Neutrophil (primary cell): ENCODE data around the gene OSTN.
"Not testable (repeated sequence)": the region's sequence is repeated elsewhere in the genome, so short reads cannot be mapped to it uniquely, and the experiment has no call there.

ENCODE experiments used
- H3K27ac ChIP-seq: fragments of 200-600 bp; sonication (generic); 2 replicates; pipeline ENCODE4 v1.5.1; 2016; ENCODE audit warnings: mild to moderate bottlenecking, moderate library complexity
- H3K27me3 ChIP-seq: fragments of 200-600 bp; sonication (generic); 2 replicates; pipeline ENCODE4 v1.6.0; 2016; ENCODE audit warnings: mild to moderate bottlenecking
- H3K36me3 ChIP-seq: fragments of 200-600 bp; sonication (generic); 2 replicates; pipeline ENCODE4 v1.5.1; 2017
- H3K4me1 ChIP-seq, 2 experiments: fragments of 200-600 bp in 1 of 2; sonication (generic) in 1 of 2; 1 replicate in 1 of 2; 2 replicates in 1 of 2; pipeline versions ENCODE4 v1.5.1 to v1.6.1; 2013 to 2016; ENCODE audit warnings: low read depth in 1 of 2, low read length in 1 of 2, mild to moderate bottlenecking in 1 of 2, moderate library complexity in 1 of 2; ENCODE audit not compliant: control insufficient read depth in 1 of 2, insufficient read depth in 1 of 2
- H3K4me3 ChIP-seq, 2 experiments: fragments of 200-600 bp in 1 of 2; sonication (generic) in 1 of 2; 1 replicate in 1 of 2; 2 replicates in 1 of 2; pipeline ENCODE4 v1.5.1; 2013 to 2016; ENCODE audit warnings: low read depth in 1 of 2, low read length in 1 of 2, mild to moderate bottlenecking in 1 of 2, moderate library complexity in 1 of 2
- H3K9me3 ChIP-seq: fragments of 200-600 bp; sonication (generic); 2 replicates; pipeline ENCODE4 v1.5.1; 2016
- CTCF ChIP-seq: fragments of 200-600 bp; sonication (generic); IDR thresholded peaks from 2 replicates; pipeline ENCODE4 v1.5.1; 2016; ENCODE audit warnings: antibody characterized with exemption

The OSTN gene

GRCh38 chr3:191166368-191166767 lies 32.7 kb upstream of the OSTN start:
- TF ChIP-seq CTCF = no peak
- Histone ChIP-seq H3K36me3 (no peaks in the 10 kb centered on the region), H3K9me3 (no peaks in the 10 kb centered on the region)

DNA sequence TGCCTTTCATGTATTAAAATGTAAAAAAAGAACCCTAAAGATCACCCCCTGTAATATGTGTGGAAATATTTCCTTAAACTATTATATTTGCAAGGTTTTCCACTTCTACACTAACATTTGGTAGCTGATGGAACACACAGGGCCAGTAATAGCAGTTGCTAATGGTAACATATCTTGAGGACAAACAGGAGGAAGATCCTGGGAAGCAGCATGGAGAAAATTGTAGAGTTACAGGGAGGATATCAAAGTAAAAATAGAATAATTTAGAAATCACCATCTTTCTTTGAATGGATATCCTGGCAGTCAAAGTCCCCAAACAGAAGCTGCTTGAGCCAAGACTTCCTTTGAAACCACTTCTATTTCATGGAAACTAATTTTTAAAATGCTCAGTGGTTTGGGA lies 29.5 kb upstream of the OSTN start:
- H3K4me1 ChIP-seq = no peaks in the 10 kb centered on the region
- TF ChIP-seq CTCF = no peak

More at GRCh38 chr3:191166368-191166767, 32.7 kb upstream of the OSTN start:
- no peak overlapping the region for H3K27ac ChIP-seq
- no peaks in the 10 kb centered on the region for H3K27me3 ChIP-seq
- H3K4me3 ChIP-seq = no peak overlapping the region
- H3K4me1 ChIP-seq = no peaks in the 10 kb centered on the region

GRCh38 chr3:191170097-191170496 lies 28.9 kb upstream of the OSTN start:
- no peak for TF ChIP-seq CTCF
- no peaks in the 10 kb centered on the region for H3K36me3 ChIP-seq
- H3K27ac ChIP-seq = no peak overlapping the region
- no peaks in the 10 kb centered on the region for H3K27me3 ChIP-seq
- H3K4me3 ChIP-seq = no peak overlapping the region
- no peaks in the 10 kb centered on the region for H3K4me1 ChIP-seq
- no peaks in the 10 kb centered on the region for H3K9me3 ChIP-seq

More for the DNA sequence above, 29.5 kb upstream of the OSTN start:
- H3K9me3 ChIP-seq = no peaks in the 10 kb centered on the region
- H3K27ac ChIP-seq = no peak overlapping the region
- no peak overlapping the region for H3K4me3 ChIP-seq
- no peaks in the 10 kb centered on the region for H3K27me3 ChIP-seq
- H3K36me3 ChIP-seq = no peaks in the 10 kb centered on the region

DNA sequence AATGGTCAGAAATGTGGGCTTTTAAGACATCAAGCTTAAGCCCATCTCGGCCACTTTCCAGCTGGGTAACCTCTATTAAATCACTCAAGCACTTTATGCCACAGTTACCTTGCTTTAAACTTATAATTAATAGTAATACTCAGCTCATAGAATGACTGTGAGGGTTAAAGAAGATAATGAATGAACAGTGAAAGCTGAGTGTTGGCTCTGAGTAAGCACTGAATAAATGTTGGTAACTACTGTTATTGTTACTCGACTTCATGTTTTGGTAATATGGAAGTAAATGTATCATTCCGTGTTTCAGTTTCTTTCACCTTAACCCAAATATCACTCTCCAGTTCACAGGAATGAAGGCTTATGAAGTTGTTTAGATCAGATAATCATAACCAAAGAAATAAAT lies 23.9 kb upstream of the OSTN start:
- Histone ChIP-seq H3K4me3 (no peak overlapping the region), H3K4me1 (no peaks in the 10 kb centered on the region), H3K27me3 (no peaks in the 10 kb centered on the region), H3K27ac (no peak overlapping the region), H3K9me3 (no peaks in the 10 kb centered on the region), H3K36me3 (no peaks in the 10 kb centered on the region)
- TF ChIP-seq CTCF = no peak

GRCh38 chr3:191176038-191176785 lies 22.8 kb upstream of the OSTN start:
- Histone ChIP-seq H3K27ac (no peak overlapping the region), H3K9me3 (no peaks in the 10 kb centered on the region), H3K36me3 (no peaks in the 10 kb centered on the region), H3K27me3 (no peaks in the 10 kb centered on the region), H3K4me3 (no peak overlapping the region), H3K4me1 (no peaks in the 10 kb centered on the region)
- no peak for TF ChIP-seq CTCF

DNA sequence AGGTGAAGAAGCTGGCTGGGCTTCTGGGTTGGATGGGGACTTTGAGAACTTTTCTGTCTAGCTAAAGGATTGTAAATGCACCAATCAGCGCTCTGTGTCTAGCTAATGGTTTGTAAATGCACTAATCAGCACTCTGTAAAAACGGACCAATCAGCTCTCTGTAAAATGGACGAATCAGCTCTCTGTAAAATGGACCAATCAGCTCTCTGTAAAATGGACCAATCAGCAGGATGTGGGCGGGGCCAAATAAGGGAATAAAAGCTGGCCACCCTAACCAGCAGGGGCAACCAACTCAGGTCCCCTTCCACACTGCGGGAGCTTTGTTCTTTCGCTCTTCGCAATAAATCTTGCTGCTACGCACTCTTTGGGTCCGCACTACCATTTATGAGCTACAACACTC lies 13.7 kb upstream of the OSTN start:
- H3K4me1 ChIP-seq, H3K27ac ChIP-seq, H3K4me3 ChIP-seq, H3K9me3 ChIP-seq, H3K27me3 ChIP-seq, H3K36me3 ChIP-seq: not testable (repeated sequence)

GRCh38 chr3:191188246-191188645 lies 10.8 kb upstream of the OSTN start:
- not testable (repeated sequence) for H3K4me1 ChIP-seq, H3K27ac ChIP-seq, H3K9me3 ChIP-seq, H3K36me3 ChIP-seq, H3K4me3 ChIP-seq, H3K27me3 ChIP-seq

DNA sequence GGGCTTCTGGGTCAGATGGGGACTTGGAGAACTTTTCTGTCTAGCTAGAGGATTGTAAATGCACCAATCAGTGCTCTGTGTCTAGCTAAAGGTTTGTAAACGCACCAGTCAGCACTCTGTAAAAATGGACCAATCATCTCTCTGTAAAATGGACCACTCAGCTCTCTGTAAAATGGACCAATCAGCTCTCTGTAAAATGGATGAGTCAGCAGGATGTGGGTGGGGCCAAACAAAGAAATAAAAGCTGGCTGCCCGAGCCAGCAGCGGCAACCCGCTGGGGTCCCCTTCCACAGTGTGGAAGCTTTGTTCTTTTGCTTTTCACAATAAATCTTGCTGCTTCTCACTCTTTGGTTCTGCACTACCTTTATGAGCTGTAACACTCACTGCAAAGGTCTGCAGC lies 6.8 kb upstream of the OSTN start:
- not testable (repeated sequence) for H3K9me3 ChIP-seq, H3K27me3 ChIP-seq, H3K36me3 ChIP-seq, H3K4me3 ChIP-seq, H3K4me1 ChIP-seq, H3K27ac ChIP-seq
